A549 (cell line): ENCODE results near the gene FKBP2.

Experiments
- CTCF ChIP-seq: fragments of >200 bp; sonication (Bioruptor Twin); formaldehyde crosslinking; IDR thresholded peaks from 3 replicates; pipeline ENCODE4 v1.5.1; 2016
- E2F6 ChIP-seq: IDR thresholded peaks from 2 replicates; pipeline ENCODE4 v1.6.1; 2012; ENCODE audit warnings: low read depth, borderline replicate concordance
- EHMT2 ChIP-seq: fragments of 200-600 bp; sonication (generic); IDR thresholded peaks from 2 replicates; pipeline ENCODE4 v1.6.1; 2016; ENCODE audit warnings: antibody characterized with exemption, low read depth, mild to moderate bottlenecking, moderate library complexity
- FOXS1 ChIP-seq: fragments of 250-450 bp; sonication (Bioruptor Pico); IDR thresholded peaks from 2 replicates; pipeline ENCODE4 v1.5.0; 2020; ENCODE audit warnings: mild to moderate bottlenecking, moderate library complexity
- JUNB ChIP-seq: fragments of >200 bp; sonication (Bioruptor Twin); formaldehyde crosslinking; IDR thresholded peaks from 2 replicates; pipeline ENCODE4 v1.6.1; 2016
- KDM1A ChIP-seq: fragments of 200-600 bp; sonication (generic); IDR thresholded peaks from 2 replicates; pipeline ENCODE4 v1.6.1; 2016; ENCODE audit warnings: low read depth, mild to moderate bottlenecking
- KDM5A ChIP-seq: fragments of 200-600 bp; sonication (generic); IDR thresholded peaks from 2 replicates; pipeline ENCODE4 v1.6.1; 2016; ENCODE audit warnings: antibody characterized with exemption, mild to moderate bottlenecking
- MAFK ChIP-seq: fragments of 450-650 bp; IDR thresholded peaks from 2 replicates; pipeline ENCODE4 v1.6.1; 2014; ENCODE audit not compliant: partially characterized antibody
- RAD21 ChIP-seq, 2 experiments: fragments of >200 bp in 1 of 2; sonication (Bioruptor Twin) in 1 of 2; formaldehyde crosslinking in 1 of 2; IDR thresholded peaks in 1 of 2; conservative IDR thresholded peaks in 1 of 2; 2 replicates in 1 of 2; 3 replicates in 1 of 2; pipeline ENCODE4 v1.6.1; 2012 to 2018; ENCODE audit warnings: inconsistent platforms in 1 of 2
- USF2 ChIP-seq: fragments of 450-650 bp; IDR thresholded peaks from 2 replicates; pipeline ENCODE4 v1.6.1; 2014; ENCODE audit warnings: antibody characterized with exemption

GRCh38 chr11:64220271-64220670 is 20.6 kb upstream of the FKBP2 start:
- TF ChIP-seq JUNB (no peak), CTCF (no peak), KDM1A (no peak), MAFK (no peak), EHMT2 (no peak), USF2 (no peak), RAD21 (conservative IDR thresholded peaks at IDR 0.05 in 1 of 2, IDR thresholded peaks at IDR 0.05 in 1 of 2) (no peak), FOXS1 (no peak), KDM5A (no peak), E2F6 (no peak)
